Testis (tissue), 2 donors: Measurements from ENCODE around the gene PLSCR1.

Source experiments
- POLR2A ChIP-seq: fragments of 450-650 bp; IDR thresholded peaks from one replicate; pipeline ENCODE4 v1.6.1; 2017; ENCODE audit warnings: antibody characterized with exemption, mild to moderate bottlenecking, moderate library complexity
- TF ChIP-seq, protein P1 (sequence below), 3 experiments: fragments of 450-650 bp in 2 of 3; fragments of 200-600 bp in 1 of 3; sonication (generic) in 1 of 3; IDR thresholded peaks; one replicate each; pipeline ENCODE4 v1.5.1; 2016 to 2019; ENCODE audit warnings: antibody characterized with exemption in 3 of 3, mild to moderate bottlenecking in 2 of 3, moderate library complexity in 1 of 3

DNA sequence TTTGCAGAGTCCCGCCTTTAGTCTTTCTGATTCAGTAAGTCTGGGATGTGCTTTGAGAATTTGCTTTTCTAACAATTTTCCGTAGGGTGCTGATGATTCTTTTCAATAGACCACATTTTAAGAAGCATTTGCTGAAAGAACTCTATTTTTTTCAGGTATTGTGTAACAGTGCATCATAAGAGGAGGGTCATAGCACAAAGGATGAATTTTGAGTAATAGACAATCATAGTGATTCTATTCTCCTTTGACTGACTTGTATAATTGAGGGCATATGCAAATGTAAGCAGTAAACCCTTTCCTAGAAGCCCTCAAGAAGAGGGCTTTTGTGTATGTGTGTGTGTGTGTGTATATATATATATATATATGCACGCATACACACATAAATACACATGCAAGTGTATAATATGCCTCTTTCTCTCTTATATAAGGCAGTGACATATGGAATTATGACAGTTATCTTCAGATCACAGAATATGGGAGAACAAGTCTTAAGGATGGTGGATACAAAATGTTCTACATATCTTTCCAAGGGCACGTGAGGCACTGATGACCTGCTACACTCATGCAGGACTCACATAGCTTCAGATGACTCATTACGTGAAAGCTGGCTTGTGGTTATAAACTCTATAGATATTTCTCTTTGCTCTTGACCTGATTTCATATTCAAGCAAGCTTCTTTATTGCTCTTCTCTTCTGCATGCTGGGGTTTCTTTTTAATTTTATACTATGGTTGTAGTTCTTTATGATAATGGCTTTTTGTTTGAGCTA lies 6.5 kb upstream of the PLSCR1 start:
- TF ChIP-seq, protein P1, sequence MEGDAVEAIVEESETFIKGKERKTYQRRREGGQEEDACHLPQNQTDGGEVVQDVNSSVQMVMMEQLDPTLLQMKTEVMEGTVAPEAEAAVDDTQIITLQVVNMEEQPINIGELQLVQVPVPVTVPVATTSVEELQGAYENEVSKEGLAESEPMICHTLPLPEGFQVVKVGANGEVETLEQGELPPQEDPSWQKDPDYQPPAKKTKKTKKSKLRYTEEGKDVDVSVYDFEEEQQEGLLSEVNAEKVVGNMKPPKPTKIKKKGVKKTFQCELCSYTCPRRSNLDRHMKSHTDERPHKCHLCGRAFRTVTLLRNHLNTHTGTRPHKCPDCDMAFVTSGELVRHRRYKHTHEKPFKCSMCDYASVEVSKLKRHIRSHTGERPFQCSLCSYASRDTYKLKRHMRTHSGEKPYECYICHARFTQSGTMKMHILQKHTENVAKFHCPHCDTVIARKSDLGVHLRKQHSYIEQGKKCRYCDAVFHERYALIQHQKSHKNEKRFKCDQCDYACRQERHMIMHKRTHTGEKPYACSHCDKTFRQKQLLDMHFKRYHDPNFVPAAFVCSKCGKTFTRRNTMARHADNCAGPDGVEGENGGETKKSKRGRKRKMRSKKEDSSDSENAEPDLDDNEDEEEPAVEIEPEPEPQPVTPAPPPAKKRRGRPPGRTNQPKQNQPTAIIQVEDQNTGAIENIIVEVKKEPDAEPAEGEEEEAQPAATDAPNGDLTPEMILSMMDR (IDR thresholded peaks at IDR 0.05), result no peak
- no peak for TF ChIP-seq POLR2A
